ENCODE results near the gene ZNF384. TPM values are rescaled to one million over a fixed set of nuclear protein-coding genes. Genes with fewer than 3 reads are reported as not detected.

Gene ZNF384
- total RNA-seq, 1 experiment from 2014 or later, result 26.5 TPM

DNA sequence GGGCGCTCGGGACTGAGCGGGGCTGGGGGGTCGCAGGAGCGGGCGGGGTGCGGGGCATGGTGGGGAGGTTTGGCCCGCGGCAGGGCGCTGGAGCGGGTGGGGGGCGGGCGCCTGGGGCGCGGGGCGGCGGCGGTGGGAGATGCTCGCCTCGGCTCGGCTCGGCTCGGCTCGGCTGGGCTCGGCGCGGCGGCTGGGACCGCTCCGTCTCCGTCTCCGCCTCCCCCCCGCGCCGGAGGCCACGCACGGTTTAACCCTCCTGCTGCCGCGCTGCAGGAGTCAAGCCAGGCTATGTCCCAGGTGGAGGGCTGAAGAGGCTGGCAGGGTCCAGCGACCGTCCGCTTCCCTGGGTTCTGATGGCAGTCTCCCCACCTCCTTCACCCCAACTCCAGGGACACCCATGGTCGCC, 11.5 kb upstream of the ZNF384 start, which contains the start of gene PIANP:
Gene PIANP (minus strand): TSS at position 170 of the 406 bp plus-strand sequence. CDS start 2,754 bp downstream, outside the sequence.
- in situ Hi-C loops (cut with HindIII; ENCODE audit: low pct_unique_long_range_greater_than_20kb, low sequenced_read_pairs), result no loop called here
- no peak for DNase-seq (ENCODE audit: low read depth)

DNA sequence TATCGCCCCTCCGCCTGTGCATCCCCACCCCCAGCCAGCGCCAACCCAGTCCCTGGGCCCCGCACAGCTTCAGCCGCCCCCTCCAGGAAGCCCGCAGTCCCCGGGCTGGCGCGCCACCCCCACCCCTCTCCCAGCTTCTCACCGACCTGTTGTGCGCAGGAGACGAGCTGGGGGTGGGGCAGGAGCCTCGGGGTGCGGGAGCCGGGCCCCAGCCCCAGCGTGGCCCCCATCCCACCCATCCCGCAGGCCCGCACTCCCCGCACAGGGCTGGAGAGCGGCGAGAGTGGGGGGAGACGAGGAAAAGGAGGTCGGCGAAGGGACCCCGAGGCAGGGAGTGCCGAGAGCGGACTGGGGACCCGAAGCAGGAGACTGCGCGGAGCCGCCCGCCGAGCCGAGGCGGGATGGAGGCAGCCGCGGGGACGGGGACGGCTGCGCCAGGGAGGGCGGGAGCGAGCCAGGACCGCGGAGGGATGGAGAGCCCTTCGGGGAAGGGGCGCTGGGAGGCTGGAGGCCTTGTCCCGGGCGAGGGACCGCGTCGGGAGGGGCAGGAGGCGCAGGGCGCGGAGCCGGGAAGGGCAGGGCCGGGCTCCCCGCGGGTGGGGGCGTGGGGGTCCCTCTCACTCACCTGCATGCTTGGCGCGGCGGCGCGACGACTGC, 10.9 kb upstream of the ZNF384 start:
- in situ Hi-C loops (cut with HindIII; ENCODE audit: low pct_unique_long_range_greater_than_20kb, low sequenced_read_pairs), result no loop called here
- DNase-seq (ENCODE audit: low read depth), result no peak

DNA sequence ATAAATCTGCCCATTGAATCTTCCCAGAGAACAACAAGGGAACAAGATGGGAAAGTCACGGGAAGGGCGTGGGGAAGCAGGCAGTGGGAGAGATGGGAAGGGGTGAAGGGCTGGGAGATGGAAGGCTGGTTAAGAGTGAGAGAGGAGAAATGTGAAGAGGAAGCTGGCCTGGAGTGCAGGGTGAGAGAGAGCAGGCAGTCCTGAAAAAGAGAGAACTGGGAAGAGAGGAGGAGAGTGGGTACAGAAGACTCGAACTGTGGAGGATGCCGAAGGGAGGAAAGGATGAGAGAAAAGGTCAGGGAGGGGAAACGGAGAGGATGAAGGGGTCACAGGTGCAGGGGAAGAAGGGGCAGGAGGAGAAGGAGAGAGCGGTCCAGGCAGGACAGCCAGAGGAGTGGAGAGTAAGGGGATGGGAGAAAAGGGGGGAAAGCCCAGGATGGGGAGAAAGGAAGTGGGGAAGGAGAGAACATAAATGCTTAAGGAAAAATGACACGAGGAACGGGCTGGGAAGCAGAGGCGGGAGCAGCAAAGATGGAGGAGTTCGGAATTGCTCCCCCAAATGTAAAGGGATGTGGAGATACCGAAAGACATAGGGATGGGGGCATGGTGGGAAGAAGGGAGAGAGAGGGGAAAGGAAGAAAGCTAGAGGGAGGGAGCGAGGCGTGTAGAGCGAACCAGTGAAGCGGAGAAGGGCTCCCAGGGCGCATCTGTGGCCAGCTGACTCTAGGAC, 10.2 kb upstream of the ZNF384 start:
- DNase-seq (ENCODE audit: low read depth), result no peak
- in situ Hi-C loops (cut with HindIII; ENCODE audit: low pct_unique_long_range_greater_than_20kb, low sequenced_read_pairs), result no loop called here

DNA sequence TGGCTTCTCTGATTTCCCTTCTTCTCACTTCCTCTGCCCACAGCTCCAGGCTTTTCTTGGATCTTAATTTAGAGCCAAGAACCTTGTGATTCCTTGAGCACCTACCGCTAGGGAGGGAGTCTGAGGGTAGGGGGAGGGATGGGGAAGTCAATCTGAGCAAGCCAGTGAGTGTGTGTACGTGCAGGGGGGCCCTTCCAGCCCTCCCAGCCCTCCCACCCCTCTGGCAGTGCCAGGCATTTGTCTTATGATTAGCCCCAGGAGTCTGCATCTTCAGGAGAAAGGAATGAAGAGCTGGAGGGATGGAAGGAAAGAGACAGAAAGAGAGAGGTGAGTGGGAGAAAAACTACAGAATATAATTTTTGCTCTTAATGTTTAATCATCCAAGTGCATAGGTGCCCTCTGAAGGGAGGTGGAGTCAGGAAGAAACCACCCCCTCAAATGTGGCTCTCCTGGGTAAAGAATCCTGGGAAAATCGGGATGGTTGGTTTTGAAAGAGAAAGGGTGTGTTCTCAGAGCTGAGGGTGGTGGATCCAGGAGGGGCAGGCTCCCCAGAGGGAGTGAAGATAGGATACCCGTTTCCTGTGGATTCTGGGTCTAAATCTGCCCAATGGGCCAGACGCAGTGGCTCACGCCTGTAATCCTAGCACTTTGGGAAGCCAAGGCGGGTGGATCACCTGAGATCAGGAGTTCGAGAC, 9.3 kb upstream of the ZNF384 start:
- in situ Hi-C loops (cut with HindIII; ENCODE audit: low pct_unique_long_range_greater_than_20kb, low sequenced_read_pairs), result no loop called here

DNA sequence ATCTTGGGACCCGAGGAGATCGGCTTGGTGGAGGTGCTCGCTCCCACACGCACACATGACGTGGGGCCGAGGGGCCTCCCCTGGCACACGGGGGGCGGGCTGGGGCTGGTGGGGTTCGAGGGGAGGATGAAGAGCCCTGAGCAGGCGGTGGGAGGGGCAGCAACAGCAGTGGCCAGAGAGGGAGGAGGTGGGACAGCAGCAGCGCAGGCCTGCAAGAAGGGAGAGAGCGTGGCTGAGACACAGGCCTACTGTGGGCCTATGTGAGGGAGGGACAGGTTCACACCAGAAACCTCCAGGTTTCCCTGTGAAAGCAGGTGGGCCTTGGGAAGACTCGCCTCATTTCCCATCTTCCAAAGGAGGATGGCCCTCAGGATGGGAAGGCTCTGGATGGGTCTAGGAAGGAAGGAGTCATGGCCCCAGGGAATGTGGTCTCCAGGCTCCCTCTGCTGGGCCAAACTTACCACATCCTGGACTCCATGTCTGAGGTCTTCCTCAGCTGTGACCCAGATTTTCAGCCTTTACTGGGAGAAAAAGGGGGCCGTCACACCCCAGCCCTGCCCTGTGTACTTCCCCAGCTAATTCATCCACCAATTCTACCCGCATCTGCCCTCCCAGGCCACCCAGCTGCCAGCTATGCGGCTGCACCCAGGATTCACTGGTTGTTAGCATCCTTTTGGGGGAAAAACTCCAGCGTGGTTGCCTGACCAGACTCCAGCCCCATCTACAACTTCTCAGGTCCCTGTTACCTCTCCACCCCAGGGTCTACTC, 8.6 kb upstream of the ZNF384 start:
- peak; percentile 33 for DNase-seq (ENCODE audit: low read depth)
- in situ Hi-C loops (cut with HindIII; ENCODE audit: low pct_unique_long_range_greater_than_20kb, low sequenced_read_pairs), result no loop called here

More for the DNA sequence above, 9.3 kb upstream of the ZNF384 start:
- no peak for DNase-seq (ENCODE audit: low read depth)

DNA sequence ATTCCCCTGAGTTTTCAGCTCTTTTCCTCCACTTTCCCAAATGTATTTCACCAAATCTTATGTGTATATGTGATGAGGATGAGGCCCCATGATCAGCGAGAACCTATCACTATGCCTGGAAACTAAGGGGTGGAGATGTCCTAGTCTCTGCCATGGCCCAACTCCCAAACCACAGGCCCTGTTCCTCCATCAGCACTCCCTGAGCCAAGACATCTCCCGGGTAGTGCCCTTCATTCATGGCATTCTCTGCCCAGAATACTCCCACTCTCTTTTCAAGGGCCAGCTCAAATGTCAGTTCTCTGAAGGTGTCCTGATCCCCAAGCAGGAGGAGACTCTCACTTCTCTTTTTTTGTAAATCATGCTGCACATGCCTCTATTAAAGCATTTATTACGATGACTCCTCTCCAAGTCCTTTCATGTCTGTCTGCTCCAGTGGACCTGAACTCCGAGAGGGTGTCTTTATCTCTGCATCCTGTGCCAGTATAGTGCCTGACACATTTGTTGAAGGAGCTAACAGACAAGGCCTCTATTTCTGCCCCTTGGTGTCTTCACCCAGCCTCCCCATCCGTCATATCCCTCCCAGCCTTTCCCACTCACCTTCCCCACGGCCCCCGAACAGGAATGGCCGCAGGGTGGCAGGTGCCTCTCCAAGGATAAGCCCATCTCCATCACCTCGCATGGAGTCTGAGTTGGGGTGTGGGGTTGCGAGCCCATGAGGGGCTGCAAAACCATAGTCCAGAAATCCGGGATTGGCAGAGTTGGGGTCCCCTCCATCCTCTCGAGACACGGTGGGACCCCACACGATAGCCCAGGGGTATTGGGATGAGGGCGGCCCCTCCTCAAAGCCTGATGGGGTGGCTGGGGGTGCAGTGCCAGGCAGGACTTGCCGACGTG, 7.8 kb upstream of the ZNF384 start:
- in situ Hi-C loops (cut with HindIII; ENCODE audit: low pct_unique_long_range_greater_than_20kb, low sequenced_read_pairs), result no loop called here
- DNase-seq (ENCODE audit: low read depth), result no peak

DNA sequence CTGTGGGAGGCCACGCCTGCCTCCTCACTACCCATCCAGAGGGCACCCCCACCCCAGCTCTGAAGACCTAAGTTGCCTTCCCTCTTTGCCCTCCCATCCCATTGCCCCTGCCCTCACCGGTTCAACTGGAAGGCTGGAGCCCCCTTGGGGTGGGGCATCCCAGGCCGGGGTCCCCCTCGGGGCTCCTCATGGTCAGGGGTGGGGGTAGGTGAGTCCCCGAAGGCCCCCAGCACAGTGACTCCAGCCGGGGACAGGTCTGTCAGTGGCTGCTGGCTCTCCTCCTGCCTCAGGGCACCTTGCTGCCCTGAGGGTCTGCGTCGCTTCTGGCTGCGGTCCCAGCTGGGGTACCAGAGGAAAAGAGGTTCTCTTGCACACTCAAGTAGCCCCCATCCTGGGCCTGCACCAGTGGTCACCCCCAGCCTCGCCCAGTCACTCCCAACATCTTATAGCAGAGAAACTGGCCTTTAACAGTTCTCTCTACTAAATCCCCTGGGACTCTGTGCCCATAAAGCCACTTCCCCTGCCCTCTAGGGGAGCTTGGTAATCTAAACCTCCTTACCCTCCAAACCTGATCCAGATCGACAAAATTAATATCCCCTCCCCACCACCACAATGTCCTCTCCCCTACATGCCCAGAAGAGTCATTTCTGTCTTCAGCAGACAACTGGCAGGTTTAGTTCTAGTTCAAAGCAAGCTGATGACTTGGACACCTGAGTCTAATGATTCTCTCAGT, 6.3 kb upstream of the ZNF384 start:
- no peak for DNase-seq (ENCODE audit: low read depth)
- in situ Hi-C loops (cut with HindIII; ENCODE audit: low pct_unique_long_range_greater_than_20kb, low sequenced_read_pairs), result no loop called here

DNA sequence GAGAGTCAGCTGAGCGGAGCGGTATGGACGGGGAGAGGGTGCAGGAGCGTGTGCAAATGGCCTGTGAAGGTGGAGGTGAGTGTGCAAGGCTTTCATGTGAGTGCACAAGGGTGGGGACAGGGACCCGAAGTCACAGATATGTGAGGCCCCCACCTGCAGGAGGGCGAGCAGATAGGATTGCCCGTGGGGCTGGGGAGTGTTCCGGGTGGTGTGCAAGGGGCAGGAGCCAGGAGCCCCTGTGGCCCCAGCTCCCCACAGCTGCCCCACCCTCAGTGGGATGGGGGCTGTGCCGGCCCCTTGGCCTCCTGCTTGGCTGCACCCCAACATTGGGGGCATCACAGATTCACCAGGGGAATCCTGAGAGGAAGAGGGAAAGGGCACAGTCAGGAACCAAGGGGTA, 5.5 kb upstream of the ZNF384 start:
- in situ Hi-C loops (cut with HindIII; ENCODE audit: low pct_unique_long_range_greater_than_20kb, low sequenced_read_pairs), result no loop called here
- DNase-seq (ENCODE audit: low read depth), result no peak

DNA sequence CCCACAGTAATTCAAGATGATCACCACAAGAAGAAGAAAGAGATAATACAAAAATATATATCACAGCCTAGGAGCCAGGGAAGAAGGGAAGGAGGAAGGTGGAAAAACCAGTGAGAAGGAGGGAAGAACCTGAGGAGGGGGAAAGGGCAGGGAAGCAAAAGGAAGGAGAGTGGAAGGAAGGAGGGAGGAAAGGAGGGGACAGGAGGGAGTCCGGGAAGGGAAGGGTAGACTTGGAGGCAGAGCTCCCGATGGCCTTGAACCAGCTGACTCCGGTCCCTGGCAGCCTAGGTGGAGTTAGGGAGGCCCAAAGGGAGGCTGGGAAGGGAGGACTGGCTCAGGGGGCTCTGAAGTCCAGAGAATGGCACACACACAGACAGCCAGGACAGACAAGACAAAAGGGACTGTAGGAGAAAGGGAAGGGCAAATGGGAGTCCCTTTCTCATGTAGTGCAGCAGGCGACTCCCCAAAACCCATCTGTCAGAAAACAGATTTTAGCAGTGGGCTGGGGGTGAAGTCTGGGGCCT, 4.7 kb upstream of the ZNF384 start:
- in situ Hi-C loops (cut with HindIII; ENCODE audit: low pct_unique_long_range_greater_than_20kb, low sequenced_read_pairs), result no loop called here
- DNase-seq (ENCODE audit: low read depth), result no peak

DNA sequence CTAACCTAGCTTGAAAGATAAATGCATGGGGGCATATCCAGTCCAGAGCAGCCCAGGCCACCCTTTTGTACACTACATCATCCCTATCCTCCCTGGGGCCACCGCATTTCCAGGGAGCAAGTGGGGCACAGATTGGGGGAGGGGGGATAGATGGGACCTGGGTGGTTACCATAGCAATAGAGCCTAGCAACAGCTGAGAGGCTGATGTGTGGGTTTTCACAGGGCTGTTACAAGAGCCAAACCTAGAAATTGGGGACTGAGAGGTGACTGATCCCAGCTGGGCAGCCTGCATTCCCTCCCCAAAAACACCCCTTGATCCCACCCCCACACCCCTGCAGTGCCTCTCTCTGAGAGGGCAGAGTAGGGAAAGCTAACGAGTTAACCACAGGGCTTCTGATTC, 3.7 kb upstream of the ZNF384 start:
- in situ Hi-C loops (cut with HindIII; ENCODE audit: low pct_unique_long_range_greater_than_20kb, low sequenced_read_pairs), result no loop called here
- DNase-seq (ENCODE audit: low read depth), result no peak

DNA sequence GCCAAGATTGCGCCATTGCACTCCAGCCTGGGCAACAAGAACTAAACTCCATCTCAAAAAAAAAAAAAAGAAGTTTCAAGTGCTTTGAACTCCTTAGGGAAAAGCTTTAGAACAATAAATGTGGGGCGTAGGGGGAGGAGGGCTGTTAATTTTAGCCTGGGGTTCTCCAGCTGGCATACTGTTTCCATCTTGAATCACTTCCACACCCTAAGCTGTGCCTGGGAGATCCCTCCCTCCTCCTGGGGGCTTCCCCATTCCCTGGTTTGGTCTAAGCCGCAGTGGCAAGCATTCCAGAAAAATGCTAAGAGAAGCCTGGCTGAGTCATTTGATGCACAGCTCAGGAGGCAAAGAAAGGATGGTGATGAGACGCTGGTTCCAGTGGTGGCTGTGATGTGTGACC, 2.3 kb upstream of the ZNF384 start:
- in situ Hi-C loops (cut with HindIII; ENCODE audit: low pct_unique_long_range_greater_than_20kb, low sequenced_read_pairs), result no loop called here
- DNase-seq (ENCODE audit: low read depth), result no peak

DNA sequence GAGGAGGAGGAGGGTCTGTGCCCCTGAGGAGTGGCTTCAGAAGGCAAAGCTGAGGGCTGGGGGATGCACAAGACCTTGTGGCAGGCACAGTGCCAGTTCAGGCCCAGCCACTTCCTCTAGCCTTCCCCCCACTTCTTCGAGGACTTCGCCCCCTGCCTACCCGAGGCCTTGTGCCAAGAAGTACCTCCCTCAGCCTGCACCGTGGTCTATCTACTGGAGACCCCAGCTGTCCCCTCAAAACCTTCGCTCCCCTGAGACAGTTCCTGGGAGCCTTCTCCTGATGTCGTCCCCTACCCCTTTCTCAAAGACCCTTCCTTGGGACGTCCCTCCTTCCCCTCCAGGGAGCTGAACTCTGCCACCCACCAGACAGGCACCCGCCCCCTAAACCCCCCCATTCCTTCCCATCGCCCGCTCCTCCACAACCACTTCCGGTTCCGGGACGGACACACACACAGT, 604 bp downstream of the ZNF384 start:
- in situ Hi-C loops (cut with HindIII; ENCODE audit: low pct_unique_long_range_greater_than_20kb, low sequenced_read_pairs), result no loop called here
- DNase-seq (ENCODE audit: low read depth), result no peak

DNA sequence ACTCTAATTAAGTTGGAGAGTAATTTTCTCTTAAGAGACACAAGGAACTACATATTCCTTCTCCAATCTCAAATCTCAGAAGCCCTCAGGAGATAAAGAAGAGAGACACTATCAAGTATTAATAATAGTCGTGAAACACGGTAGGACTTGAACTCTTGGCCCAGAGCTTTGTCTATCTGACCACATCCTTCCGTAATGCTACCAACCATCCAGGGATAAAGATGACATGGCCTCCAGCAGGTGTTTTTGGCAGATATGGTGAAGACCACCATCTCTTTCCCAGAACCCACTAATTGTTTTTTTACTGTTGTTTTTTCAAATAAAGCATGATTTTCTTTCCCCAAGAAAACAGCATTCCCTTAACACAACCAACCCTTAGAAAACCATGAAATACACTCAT, 3.4 kb downstream of the ZNF384 start:
- in situ Hi-C loops (cut with HindIII; ENCODE audit: low pct_unique_long_range_greater_than_20kb, low sequenced_read_pairs), result no loop called here
- DNase-seq (ENCODE audit: low read depth), result no peak

DNA sequence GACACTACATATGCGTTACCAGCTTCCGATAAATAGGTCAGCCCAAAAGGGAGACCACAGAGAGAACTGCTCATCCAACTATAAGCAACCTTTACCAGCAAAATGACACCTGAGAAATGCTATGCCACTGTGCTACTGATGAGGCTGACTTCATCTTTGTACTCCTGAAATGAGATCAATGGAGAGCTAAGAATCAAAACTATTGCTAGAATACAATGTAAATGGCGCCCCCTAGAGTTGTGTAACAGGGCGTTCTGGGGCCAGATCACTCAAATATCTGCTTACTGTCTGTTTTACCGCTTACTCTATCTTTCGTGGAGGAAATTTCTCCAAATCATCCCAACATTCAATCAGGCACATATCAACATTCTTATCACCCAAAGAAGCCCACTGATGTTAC, 4.6 kb downstream of the ZNF384 start:
- in situ Hi-C loops (cut with HindIII; ENCODE audit: low pct_unique_long_range_greater_than_20kb, low sequenced_read_pairs), result no loop called here
- no peak for DNase-seq (ENCODE audit: low read depth)

DNA sequence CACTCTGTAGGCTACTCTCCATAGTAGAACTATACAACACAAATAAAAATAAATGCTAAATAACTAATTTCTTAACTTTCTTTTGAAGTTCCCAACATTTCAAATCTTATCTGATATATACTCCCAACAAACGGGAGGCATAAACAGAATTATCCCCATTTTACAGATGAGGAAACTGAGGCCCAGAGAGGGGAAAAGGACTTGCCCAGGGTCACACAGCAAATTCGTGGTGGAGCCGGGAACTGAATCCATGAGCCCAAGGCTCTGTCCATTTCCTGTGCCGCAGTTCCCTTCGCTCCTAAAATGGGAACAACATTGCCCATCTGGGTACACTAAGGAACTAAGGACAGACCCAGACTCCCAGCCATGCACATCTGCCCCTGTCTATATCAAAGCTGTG, 12.2 kb downstream of the ZNF384 start:
- in situ Hi-C loops (cut with HindIII; ENCODE audit: low pct_unique_long_range_greater_than_20kb, low sequenced_read_pairs), result no loop called here
- DNase-seq (ENCODE audit: low read depth), result no peak

DNA sequence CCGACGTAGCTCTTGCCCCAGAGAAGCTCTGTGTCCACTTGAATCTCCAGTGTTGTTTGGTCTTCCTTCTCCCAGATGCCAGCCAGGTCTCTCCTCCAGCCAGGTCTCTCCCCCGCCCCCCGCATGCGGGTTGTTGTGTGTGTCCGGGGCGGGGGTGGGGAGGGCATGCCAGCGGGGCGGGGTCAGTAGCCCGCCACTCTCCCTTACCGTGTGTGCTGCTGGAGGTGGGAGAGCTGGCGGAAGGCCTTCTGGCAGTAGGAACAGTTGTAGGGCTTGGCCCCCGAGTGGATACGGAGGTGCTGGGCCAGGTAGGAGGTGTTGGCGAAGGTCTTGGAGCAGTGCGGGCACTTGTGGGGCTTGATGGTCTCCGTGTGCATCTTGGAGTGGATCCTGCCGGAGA, 17.0 kb downstream of the ZNF384 start:
- in situ Hi-C loops (cut with HindIII; ENCODE audit: low pct_unique_long_range_greater_than_20kb, low sequenced_read_pairs), result no loop called here
- DNase-seq (ENCODE audit: low read depth), result no peak

Data from Caki2 (cell line).